Heart left ventricle (tissue), 16 donors: Measurements from ENCODE around the gene CNOT4. TPM values are rescaled to one million over a fixed set of nuclear protein-coding genes. Genes with fewer than 3 reads are reported as not detected.

ENCODE experiments used
- ATAC-seq, 4 donors: fragments of 200-7000 bp; cut with Tn5 transposase; one replicate each; pipeline ENCODE4 v1.9.1; 2020 to 2022; ENCODE audit warnings: moderate library complexity in 4 of 4, mild to moderate bottlenecking in 3 of 4, moderate number of reproducible peaks in 1 of 4
- DNase-seq, 5 donors: peaks; one replicate each; pipeline ENCODE4 v3.0.0-alpha.2; 2020
- H3K27ac ChIP-seq, 12 donors: fragments of 200-600 bp; sonication (generic) in 4 of 12; one replicate each; pipeline versions ENCODE4 v1.5.0 to v1.8.0; 2016 to 2022; ENCODE audit warnings: mild to moderate bottlenecking in 2 of 12
- H3K27me3 ChIP-seq, 9 donors: fragments of 200-600 bp; sonication (generic) in 2 of 9; one replicate each; pipeline versions ENCODE4 v1.5.1 to v1.8.0; 2016 to 2022; ENCODE audit warnings: mild to moderate bottlenecking in 3 of 9
- H3K36me3 ChIP-seq, 9 donors: fragments of 200-600 bp; sonication (generic) in 2 of 9; one replicate each; pipeline versions ENCODE4 v1.5.0 to v1.8.0; 2018 to 2022; ENCODE audit warnings: mild to moderate bottlenecking in 2 of 9
- H3K4me1 ChIP-seq, 12 donors: fragments of 200-600 bp; sonication (generic) in 4 of 12; one replicate each; pipeline versions ENCODE4 v1.5.0 to v1.8.0; 2016 to 2022; ENCODE audit warnings: mild to moderate bottlenecking in 3 of 12
- H3K4me3 ChIP-seq, 12 donors: fragments of 200-600 bp; sonication (generic) in 4 of 12; one replicate each; pipeline versions ENCODE4 v1.5.0 to v1.8.0; 2017 to 2022; ENCODE audit warnings: mild to moderate bottlenecking in 9 of 12, moderate library complexity in 4 of 12
- H3K9me3 ChIP-seq, 12 donors: fragments of 200-600 bp; sonication (generic) in 4 of 12; one replicate each; pipeline versions ENCODE4 v1.5.0 to v1.8.0; 2016 to 2022; ENCODE audit warnings: mild to moderate bottlenecking in 1 of 12
- CTCF ChIP-seq, 12 donors: fragments of 200-600 bp; sonication (generic) in 4 of 12; IDR thresholded peaks; one replicate each; pipeline versions ENCODE4 v1.5.0 to v1.8.0; 2018 to 2022; ENCODE audit warnings: antibody characterized with exemption in 12 of 12, mild to moderate bottlenecking in 5 of 12
- POLR2A ChIP-seq, 2 donors: fragments of 450-650 bp; IDR thresholded peaks; one replicate each; pipeline ENCODE4 v1.6.1; 2017; ENCODE audit warnings: antibody characterized with exemption in 2 of 2, mild to moderate bottlenecking in 2 of 2, moderate library complexity in 2 of 2
- WGBS, 4 donors: extraction: QIAGEN DNeasy Blood & Tissue Kit in 2 of 4; methylation state at CpG; one replicate each; pipeline versions ENCODE4 v1.1.5 to v1.1.7; 2013 to 2018; 5-methylcytosine and 5-hydroxymethylcytosine counted together
- intact Hi-C, 10 donors: fragments of 100-400 bp; cut with DNase I; formaldehyde crosslinking; loops; one replicate each; pipeline versions ENCODE4 v1.11.1 to v1.14.2; 2022
- polyA plus RNA-seq, 2 donors: library from polyadenylated mRNA; stranded (reverse); fragments of 200-250 nt; gene quantifications; one replicate each; pipeline ENCODE4 v1.2.3, GENCODE V29; 2013
- total RNA-seq, 9 donors: library from RNA; depleted of rRNA in 2 of 9; stranded (reverse); fragments of >200 nt in 2 of 9; fragmentation: NEBNext Ultra II Directional in 3 of 9; extraction: Animal tissue kit (Norgen Biotek cat#: 25700) in 3 of 9; gene quantifications; one replicate each; pipeline versions ENCODE4 v1.1.0 to v1.2.4, GENCODE V29; 2016 to 2023
- donor health status: ischemic (EF 13 %, LVEDD 7.1; RV severe dilation, severe dysfunction).
- donor health status: healthy with polysubstance abuse.
- donor health status: DM: no; HTN: yes; CAD: no.
- donor health status: DM: no; HTN: no; CAD: no.
- donor health status: ischemic (EF 25% LVEDD 6.9; RV normal size, moderate dysfunction).
- donor health status: ischemic (EF 25% LVEDD 5.7; RV mildly dilated, moderate dysfunction).
- donor health status: healthy.
- donor health status: DM: yes; HTN: yes; CAD: no.
- donor health status: ischemic (EF 35%, LVEDD 5.7; RV mildly dilated, moderate dysfunction).
- donor health status: nonischemic (EF 11% LVEDD 7.7; RV severe dilation, severe dysfunction).
- donor health status: DM: yes; HTN: yes; CAD: no.
- donor health status: PGD.
- donor health status: ischemic (EF 29% LVEDD 5.4; RV normal size, mild dysfunction).
- donor health status: nonischemic (EF 23%, LVEDD 6.1; RV moderate dilation, normal function).

The CNOT4 gene
- total and polyA plus RNA-seq, 11 donors, result 7.9 to 29.2 (median 23.7) TPM

GRCh38 chr7:135420786-135421185, 89.1 kb downstream of the CNOT4 start:
- peaks cover 0 to 30% (median 23%) of the 10 kb centered on the region in 9 donors for H3K36me3 ChIP-seq
- ATAC-seq (no peak), DNase-seq (no peak)
- intact Hi-C loops, result no loop called here
- H3K4me1 ChIP-seq, result peaks cover 0 to 7% (median 0%) of the 10 kb centered on the region in 12 donors
- 85 to 91% (median 88%) methylated on average over 4 of the region's 4 CpGs for WGBS, 4 donors
- H3K27me3 ChIP-seq, result no peaks in the 10 kb centered on the region
- no peaks in the 10 kb centered on the region for H3K9me3 ChIP-seq
- no peak overlapping the region for H3K27ac ChIP-seq
- TF ChIP-seq CTCF (IDR thresholded peaks at IDR 0.05) (no peak), POLR2A (IDR thresholded peaks at IDR 0.05) (no peak)
- H3K4me3 ChIP-seq, result no peak overlapping the region

- TF ChIP-seq CTCF (IDR thresholded peaks at IDR 0.05) (no peak), POLR2A (IDR thresholded peaks at IDR 0.05) (no peak)
- no peaks in the 10 kb centered on the region for H3K27me3 ChIP-seq
- no peak for ATAC-seq
Observed at GRCh38 chr7:135416431-135416830, 93.5 kb downstream of the CNOT4 start.

GRCh38 chr7:135414850-135415439, 95.0 kb downstream of the CNOT4 start:
- DNase-seq (peak in 1 of 5 donors; percentile 22), ATAC-seq (no peak)
- Histone ChIP-seq H3K36me3 (peaks cover 0 to 52% (median 27%) of the 10 kb centered on the region in 9 donors), H3K27ac (no peak overlapping the region), H3K9me3 (no peaks in the 10 kb centered on the region), H3K4me1 (no peaks in the 10 kb centered on the region), H3K27me3 (no peaks in the 10 kb centered on the region), H3K4me3 (no peak overlapping the region)
- intact Hi-C loops, result loop anchor here in 3 of 10 donors (10.0 kb wide), 3 partner anchors 90 to 150 kb away; partner anchors contain the start of gene NUP205 (in 1 of the 3)
- 79 to 93% (median 85%) methylated on average over 2 of the region's 2 CpGs for WGBS, 4 donors
- no peak for TF ChIP-seq POLR2A (IDR thresholded peaks at IDR 0.05)
- peak in 9 of 12 donors; percentile 10 to 46 (median 40) for TF ChIP-seq CTCF (IDR thresholded peaks at IDR 0.05)

More at GRCh38 chr7:135416431-135416830, 93.5 kb downstream of the CNOT4 start:
- no peak for DNase-seq
- Histone ChIP-seq H3K4me1 (peaks cover 0 to 3% (median 0%) of the 10 kb centered on the region in 12 donors), H3K27ac (no peak overlapping the region), H3K4me3 (no peak overlapping the region), H3K36me3 (peaks cover 0 to 48% (median 38%) of the 10 kb centered on the region in 9 donors), H3K9me3 (no peaks in the 10 kb centered on the region)
- intact Hi-C loops, result loop anchor here in 3 of 10 donors (10.0 kb wide), 3 partner anchors 88 to 148 kb away; partner anchors contain the start of gene NUP205 (in 1 of the 3)
- WGBS, 4 donors, result 89 to 93% (median 90%) methylated on average over 3 of the region's 3 CpGs

- TF ChIP-seq POLR2A (IDR thresholded peaks at IDR 0.05) (no peak), CTCF (IDR thresholded peaks at IDR 0.05) (no peak)
- no peak for DNase-seq
- H3K4me1 ChIP-seq, result no peaks in the 10 kb centered on the region
- no peak overlapping the region for H3K27ac ChIP-seq
- 93 to 96% (median 95%) methylated on average over 3 of the region's 3 CpGs for WGBS, 4 donors
- H3K9me3 ChIP-seq, result no peaks in the 10 kb centered on the region
- intact Hi-C loops, result loop anchor here in 3 of 10 donors (10.0 kb wide), 3 partner anchors 91 to 151 kb away; partner anchors contain the start of gene NUP205 (in 1 of the 3)
- H3K27me3 ChIP-seq, result no peaks in the 10 kb centered on the region
- H3K36me3 ChIP-seq, result peaks cover 0 to 58% (median 23%) of the 10 kb centered on the region in 9 donors
- no peak overlapping the region for H3K4me3 ChIP-seq
- ATAC-seq, result no peak
Observed at GRCh38 chr7:135414208-135414607, 95.7 kb downstream of the CNOT4 start.
